A204.1 (cell line): ENCODE results near the gene SEC14L1.
"Not testable (repeated sequence)": the region's sequence is repeated elsewhere in the genome, so short reads cannot be mapped to it uniquely, and the experiment has no call there.

Experiments
- FAIRE-seq: peaks from 2 replicates; lab custom pipeline; 2012; peaks lifted over from hg19 to GRCh38; lab: Jason Lieb, UNC

The SEC14L1 gene

GRCh38 chr17:77140878-77141767, at the start of gene SEC14L1:
TSS of gene SEC14L1 (plus strand) at chr17:77140969. CDS start at chr17:77143597, 2,628 bp downstream.
- no peak for FAIRE-seq

GRCh38 chr17:77092025-77092424, 48.7 kb upstream of the SEC14L1 start:
- FAIRE-seq, result no peak

GRCh38 chr17:77095461-77095860, 45.3 kb upstream of the SEC14L1 start:
- no peak for FAIRE-seq

GRCh38 chr17:77096570-77097214, 44.1 kb upstream of the SEC14L1 start:
- FAIRE-seq, result no peak

DNA sequence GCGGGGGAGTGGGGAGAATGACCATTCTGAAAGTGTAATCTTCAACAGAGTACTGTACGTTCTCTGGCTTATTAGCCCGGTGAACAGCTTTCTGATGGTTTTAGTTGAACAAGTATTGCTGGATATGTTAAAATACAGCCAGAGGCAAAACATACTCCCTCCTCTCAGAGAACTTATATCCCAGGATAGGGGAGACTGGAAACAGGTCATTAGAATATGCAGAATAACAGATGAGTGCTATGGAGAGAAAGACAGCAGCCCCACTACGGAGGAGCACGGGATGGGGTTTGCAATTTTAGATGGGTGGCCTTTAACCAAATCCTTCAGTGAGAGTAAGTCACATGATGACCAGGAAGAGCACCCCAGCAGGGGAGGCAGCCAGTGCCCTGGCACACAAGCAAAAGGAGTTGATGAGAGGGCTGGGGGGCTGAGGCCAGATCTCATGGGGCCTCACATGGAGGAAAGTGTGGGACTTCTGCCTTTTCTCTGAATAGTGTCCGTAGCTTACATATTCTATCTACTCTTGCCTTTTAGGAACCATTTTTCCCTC, 43.1 kb upstream of the SEC14L1 start:
- no peak for FAIRE-seq

GRCh38 chr17:77098884-77099545, 41.8 kb upstream of the SEC14L1 start:
- no peak for FAIRE-seq

GRCh38 chr17:77099997-77100396, 40.8 kb upstream of the SEC14L1 start:
- no peak for FAIRE-seq

- FAIRE-seq, result no peak
Observed at GRCh38 chr17:77101521-77102410, 39.0 kb upstream of the SEC14L1 start.

DNA sequence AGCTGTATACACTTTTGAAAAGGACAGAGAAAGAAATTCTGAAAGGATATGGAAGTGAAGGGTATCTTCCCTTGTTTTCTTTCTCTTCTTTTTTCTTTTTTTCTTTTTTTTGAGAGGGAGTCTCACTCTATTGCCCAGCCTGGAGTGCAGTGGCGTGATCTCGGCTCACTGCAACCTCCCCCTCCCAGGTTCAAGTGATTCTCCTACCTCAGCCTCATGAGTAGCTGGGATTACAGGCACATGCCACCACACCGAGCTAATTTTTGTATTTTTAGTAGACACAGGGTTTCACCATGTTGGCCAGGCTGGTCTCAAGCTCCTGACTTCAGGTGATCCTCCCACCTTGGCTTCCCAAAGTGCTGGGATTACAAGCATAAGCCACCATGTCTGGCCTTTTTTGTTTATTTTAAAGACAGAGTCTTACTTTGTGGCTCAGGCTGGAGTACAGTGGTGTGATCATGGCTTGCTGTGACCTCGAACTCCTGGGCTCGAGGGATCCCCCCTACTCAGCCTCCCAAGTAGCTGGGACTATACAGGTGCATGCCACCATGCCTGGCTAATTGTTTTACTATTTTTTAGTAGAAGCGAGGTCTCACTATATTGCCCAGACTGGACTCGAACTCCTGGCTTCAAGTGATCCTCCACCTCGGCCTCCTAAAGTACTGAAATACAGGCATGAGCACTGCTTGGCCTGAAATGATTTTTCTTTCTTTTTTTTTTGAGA, 38.2 kb upstream of the SEC14L1 start:
- not testable (repeated sequence) for FAIRE-seq

DNA sequence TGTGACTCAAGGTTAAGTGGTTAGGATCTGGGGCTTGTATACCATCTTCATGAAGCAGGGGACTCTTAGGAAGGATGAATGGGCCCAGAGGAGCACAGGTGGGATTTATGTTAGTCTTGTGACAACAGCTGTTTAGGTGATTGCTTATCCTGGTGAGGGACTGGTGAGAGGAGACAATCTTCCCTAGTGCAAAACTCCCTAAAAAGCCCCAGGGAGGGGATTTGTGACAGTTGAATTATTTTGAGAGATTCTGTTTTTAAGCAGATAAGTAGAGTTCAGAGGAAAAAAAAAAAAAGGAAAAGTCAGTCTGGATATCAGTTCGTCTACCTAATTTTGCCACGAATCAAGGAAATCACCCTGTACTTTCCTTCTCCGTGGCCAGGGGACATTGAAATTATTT, 35.1 kb upstream of the SEC14L1 start:
- no peak for FAIRE-seq

- no peak for FAIRE-seq
Observed at GRCh38 chr17:77106874-77107358, 33.9 kb upstream of the SEC14L1 start.

DNA sequence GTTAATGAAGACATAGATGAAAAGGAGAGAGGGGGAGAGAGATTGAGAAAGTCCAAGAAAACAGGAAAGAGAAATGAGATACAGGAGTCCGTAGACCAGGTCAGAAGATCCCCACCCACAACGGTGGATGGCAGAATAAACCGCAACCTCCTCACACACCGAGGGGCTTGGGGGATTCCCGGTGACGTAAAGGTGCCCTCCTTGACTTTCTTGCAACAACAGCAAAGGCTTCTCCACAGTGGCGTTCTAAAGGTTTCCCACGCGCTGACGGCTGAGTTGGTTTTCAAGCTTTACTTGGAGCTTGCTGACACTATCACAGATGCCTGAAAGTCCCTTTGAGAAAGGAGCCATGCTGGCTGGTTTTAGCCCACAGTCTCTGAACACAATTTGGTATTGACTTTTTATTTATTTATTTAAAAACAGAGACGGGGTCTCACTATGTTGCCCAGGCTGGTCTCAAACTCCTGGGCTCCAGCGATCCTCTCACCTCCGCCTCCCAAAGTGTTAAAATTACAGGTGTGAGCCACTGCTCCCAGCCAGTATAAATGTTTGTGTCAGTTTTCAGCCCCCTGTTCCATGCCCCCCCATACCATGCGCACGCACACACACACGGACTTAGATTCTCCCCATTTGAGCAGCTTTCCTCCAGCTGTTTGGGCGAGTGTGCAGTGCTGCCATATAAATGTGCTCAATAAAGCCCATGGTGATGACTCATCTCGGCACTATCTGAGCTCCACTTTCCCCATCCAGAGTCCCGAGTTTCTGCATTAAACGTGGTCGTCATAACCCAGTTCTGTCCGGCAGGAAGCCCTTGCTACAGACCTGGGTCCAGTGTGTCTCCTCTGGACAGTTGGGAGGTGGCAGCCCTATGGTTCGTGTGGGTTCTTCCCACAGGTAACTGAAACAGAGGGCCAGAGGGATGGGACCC, 33.0 kb upstream of the SEC14L1 start:
- FAIRE-seq, result no peak

DNA sequence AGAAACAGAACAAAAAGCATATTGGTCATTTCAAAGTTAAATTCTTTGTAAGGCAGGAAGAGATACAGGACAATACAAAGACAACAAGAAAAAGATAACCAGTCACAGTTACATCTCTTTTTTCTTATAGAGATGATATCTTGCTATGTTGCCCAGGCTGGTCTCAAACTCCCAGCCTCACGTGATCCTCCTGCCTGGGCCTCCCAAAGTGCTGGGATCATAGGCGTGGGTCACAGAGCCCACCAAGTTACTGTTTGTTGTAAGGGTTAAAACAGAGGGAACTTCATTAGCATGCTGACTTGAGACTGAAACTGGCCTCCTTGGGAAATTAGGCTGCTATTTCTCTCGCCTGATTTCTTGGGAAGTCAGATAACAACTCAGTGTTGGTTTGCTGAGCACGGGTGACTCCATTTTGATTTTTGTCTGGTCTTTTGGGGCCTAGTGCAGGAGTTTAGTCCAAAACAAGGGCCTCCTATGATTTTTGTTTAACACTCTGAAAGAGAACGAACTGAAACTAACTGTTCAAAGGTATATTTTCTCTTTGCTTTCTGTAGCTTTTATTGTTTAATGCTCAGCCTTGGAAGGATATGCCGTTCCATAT, 31.5 kb upstream of the SEC14L1 start:
- FAIRE-seq, result no peak

GRCh38 chr17:77109764-77110359, 30.9 kb upstream of the SEC14L1 start:
- FAIRE-seq, result no peak

DNA sequence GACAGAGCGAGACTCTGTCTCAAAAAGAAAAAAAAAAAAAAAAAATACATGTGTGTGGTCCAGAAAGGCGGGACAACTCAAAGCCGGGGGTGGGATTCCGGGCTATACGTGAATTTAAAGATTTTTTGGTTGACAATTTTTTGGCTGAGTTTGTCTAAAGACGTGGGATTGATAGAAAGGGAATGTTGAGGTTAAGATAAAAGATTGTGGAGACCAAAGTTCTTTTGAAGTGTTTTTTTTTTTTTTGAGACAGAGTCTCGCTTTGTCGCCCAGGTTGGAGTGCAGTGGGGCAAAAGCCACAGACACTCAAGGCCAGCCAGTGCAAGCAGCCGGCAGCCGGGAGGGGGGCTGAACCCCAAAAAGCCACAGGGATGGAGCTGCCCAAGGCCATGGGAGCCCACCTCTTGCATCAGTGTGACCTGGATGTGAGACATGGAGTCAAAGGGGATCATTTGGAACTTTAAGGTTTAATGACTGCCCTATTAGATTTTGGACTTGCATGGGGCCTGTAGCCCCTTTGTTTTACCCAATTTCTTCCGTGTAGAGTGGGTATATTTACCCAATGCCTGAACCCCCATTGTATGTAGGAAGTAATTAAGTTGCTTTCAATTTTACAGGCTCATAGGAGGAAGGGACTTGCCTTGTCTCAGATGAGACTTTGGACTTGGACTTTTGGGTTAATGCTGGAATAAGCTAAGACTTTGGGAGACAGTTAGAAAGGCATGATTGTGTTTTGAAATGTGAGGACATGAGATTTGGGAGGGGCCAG, 29.4 kb upstream of the SEC14L1 start:
- not testable (repeated sequence) for FAIRE-seq

- FAIRE-seq, result no peak
Observed at GRCh38 chr17:77111934-77112296, 28.9 kb upstream of the SEC14L1 start.

- no peak for FAIRE-seq
Observed at GRCh38 chr17:77115510-77115909, 25.3 kb upstream of the SEC14L1 start.

DNA sequence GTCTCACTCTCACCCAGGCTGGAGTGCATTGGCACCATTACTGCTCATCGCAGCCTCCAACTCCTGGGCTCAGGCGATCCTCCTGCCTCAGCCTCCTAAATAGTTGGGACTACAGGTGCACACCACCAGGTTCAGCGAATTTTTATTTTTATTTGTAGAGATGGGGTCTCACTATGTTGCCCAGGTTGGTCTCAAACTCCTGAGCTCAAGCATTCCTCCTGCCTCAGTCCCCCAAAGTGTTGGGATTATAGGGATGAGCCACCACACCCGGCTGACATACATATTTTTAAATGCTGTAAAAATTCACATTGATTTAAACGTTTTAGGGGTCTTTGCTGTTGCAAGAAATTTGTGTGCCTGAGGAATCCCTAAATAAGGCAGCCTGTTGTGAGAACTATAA, 24.8 kb upstream of the SEC14L1 start:
- FAIRE-seq, result no peak
